Neural progenitor cell (in vitro differentiated cells): ENCODE data around the gene SNAI1. TPM values are rescaled to one million over a fixed set of nuclear protein-coding genes. Genes with fewer than 3 reads are reported as not detected.

Experiments used
- DNase-seq: peaks from one replicate; pipeline ENCODE4 v3.0.0-alpha.2; 2016; ENCODE audit warnings: low spot score
- H2AFZ ChIP-seq: fragments of 200-600 bp; sonication (generic); replicated peaks from 2 replicates; pipeline ENCODE4 v1.6.1; 2016; ENCODE audit warnings: antibody characterized with exemption
- H3F3A ChIP-seq: fragments of 200-600 bp; sonication (generic); 2 replicates; pipeline ENCODE4 v1.6.1; 2016; ENCODE audit warnings: antibody characterized with exemption, low read depth
- H3K27ac ChIP-seq: fragments of 200-600 bp; sonication (generic); 2 replicates; pipeline ENCODE4 v1.5.1; 2016; ENCODE audit warnings: mild to moderate bottlenecking
- H3K27me3 ChIP-seq: fragments of 200-600 bp; sonication (generic); 2 replicates; pipeline ENCODE4 v1.6.1; 2016; ENCODE audit warnings: mild to moderate bottlenecking, moderate library complexity
- H3K36me3 ChIP-seq: fragments of 200-600 bp; sonication (generic); 2 replicates; pipeline ENCODE4 v1.5.1; 2016
- H3K4me1 ChIP-seq: fragments of 200-600 bp; sonication (generic); 2 replicates; pipeline ENCODE4 v1.6.1; 2016; ENCODE audit warnings: mixed run types
- H3K4me2 ChIP-seq: fragments of 200-600 bp; sonication (generic); 2 replicates; pipeline ENCODE4 v1.6.1; 2016
- H3K4me3 ChIP-seq: fragments of 200-600 bp; sonication (generic); 2 replicates; pipeline ENCODE4 v1.5.1; 2016
- H3K79me2 ChIP-seq: fragments of 200-600 bp; sonication (generic); 2 replicates; pipeline ENCODE4 v1.6.1; 2016; ENCODE audit warnings: low read depth
- H3K9ac ChIP-seq: fragments of 200-600 bp; sonication (generic); 2 replicates; pipeline ENCODE4 v1.6.1; 2016
- H3K9me3 ChIP-seq: fragments of 200-600 bp; sonication (generic); 2 replicates; pipeline ENCODE4 v1.5.1; 2016; ENCODE audit warnings: low read depth
- H4K20me1 ChIP-seq: fragments of 200-600 bp; sonication (generic); 2 replicates; pipeline ENCODE4 v1.6.1; 2016; ENCODE audit warnings: low read depth
- H3K27ac Mint-ChIP-seq: 3 replicates; pipeline ENCODE4 v1.8.0; 2021; ENCODE audit warnings: mixed read lengths
- H3K27me3 Mint-ChIP-seq: 2 replicates; pipeline ENCODE4 v1.8.0; 2022; ENCODE audit warnings: low read depth, mild to moderate bottlenecking, inconsistent platforms, moderate library complexity, mixed read lengths; ENCODE audit not compliant: insufficient read depth
- H3K36me3 Mint-ChIP-seq: 3 replicates; pipeline ENCODE4 v1.8.0; 2021; ENCODE audit warnings: mixed read lengths
- H3K4me1 Mint-ChIP-seq: 3 replicates; pipeline ENCODE4 v1.8.0; 2021; ENCODE audit warnings: mixed read lengths
- H3K4me3 Mint-ChIP-seq: 3 replicates; pipeline ENCODE4 v1.8.0; 2021; ENCODE audit warnings: mild to moderate bottlenecking, moderate library complexity, mixed read lengths
- H3K9me3 Mint-ChIP-seq: 3 replicates; pipeline ENCODE4 v1.8.0; 2020; ENCODE audit warnings: mixed read lengths
- CTCF ChIP-seq: fragments of 200-600 bp; sonication (generic); IDR thresholded peaks from 2 replicates; pipeline ENCODE4 v1.5.1; 2017; ENCODE audit warnings: antibody characterized with exemption, mild to moderate bottlenecking
- EZH2 ChIP-seq: fragments of 200-600 bp; sonication (generic); IDR thresholded peaks from 2 replicates; pipeline ENCODE4 v1.6.1; 2017; ENCODE audit warnings: antibody characterized with exemption, mild to moderate bottlenecking, moderate library complexity
- EZH2phosphoT487 ChIP-seq: fragments of 200-600 bp; sonication (generic); IDR thresholded peaks from 2 replicates; pipeline ENCODE4 v1.6.1; 2017; ENCODE audit warnings: antibody characterized with exemption
- total RNA-seq: library from RNA; depleted of rRNA; stranded (reverse); fragments of >200 nt; gene quantifications from 2 replicates; pipeline ENCODE4 v1.2.3, GENCODE V29; 2015; ENCODE audit warnings: low replicate concordance

SNAI1 gene
- total RNA-seq, 1 donor from 2014 or later, result 1.1 TPM

- Histone ChIP-seq H3K9me3 (no peaks in the 10 kb centered on the region), H3K4me2 (no peak overlapping the region), H3K4me1 (no peaks in the 10 kb centered on the region), H3K36me3 (no peaks in the 10 kb centered on the region), H3K9ac (no peak overlapping the region), H2AFZ (no peak overlapping the region), H3K27ac (no peak overlapping the region), H3K4me3 (no peak overlapping the region), H4K20me1 (no peaks in the 10 kb centered on the region), H3K79me2 (no peaks in the 10 kb centered on the region), H3F3A (no peaks in the 10 kb centered on the region), H3K27me3 (no peaks in the 10 kb centered on the region)
- Mint-ChIP-seq H3K4me3 (no peak overlapping the region), H3K4me1 (peaks cover 11% of the 10 kb centered on the region), H3K27me3 (peaks cover 4% of the 10 kb centered on the region), H3K9me3 (peaks cover 3% of the 10 kb centered on the region), H3K27ac (no peak overlapping the region), H3K36me3 (no peaks in the 10 kb centered on the region)
- TF ChIP-seq EZH2phosphoT487 (no peak), EZH2 (no peak), CTCF (no peak)
- DNase-seq, result no peak
Measured at GRCh38 chr20:50001784-50002311, 19.1 kb downstream of the SNAI1 start.

GRCh38 chr20:50003253-50003656 is 20.5 kb downstream of the SNAI1 start:
- peaks cover 16% of the 10 kb centered on the region for H3K4me1 Mint-ChIP-seq
- Histone ChIP-seq H3K9me3 (no peaks in the 10 kb centered on the region), H3K4me1 (no peaks in the 10 kb centered on the region), H3F3A (peaks cover 5% of the 10 kb centered on the region), H3K4me2 (no peak overlapping the region), H2AFZ (no peak overlapping the region), H3K27me3 (no peaks in the 10 kb centered on the region), H3K79me2 (no peaks in the 10 kb centered on the region), H3K9ac (no peak overlapping the region), H3K27ac (no peak overlapping the region), H4K20me1 (no peaks in the 10 kb centered on the region), H3K4me3 (no peak overlapping the region), H3K36me3 (no peaks in the 10 kb centered on the region)
- no peak overlapping the region for H3K4me3 Mint-ChIP-seq
- H3K36me3 Mint-ChIP-seq, result no peaks in the 10 kb centered on the region
- H3K27me3 Mint-ChIP-seq, result peaks cover 4% of the 10 kb centered on the region
- peaks cover 3% of the 10 kb centered on the region for H3K9me3 Mint-ChIP-seq
- TF ChIP-seq EZH2 (no peak), CTCF (no peak), EZH2phosphoT487 (no peak)
- no peak overlapping the region for H3K27ac Mint-ChIP-seq
- no peak for DNase-seq

GRCh38 chr20:50004229-50004628 is 21.4 kb downstream of the SNAI1 start:
- H3K79me2 ChIP-seq, result no peaks in the 10 kb centered on the region
- H4K20me1 ChIP-seq, result no peaks in the 10 kb centered on the region
- H3K36me3 ChIP-seq, result no peaks in the 10 kb centered on the region
- no peak overlapping the region for H3K4me2 ChIP-seq
- H3K4me3 Mint-ChIP-seq, result no peak overlapping the region
- peaks cover 4% of the 10 kb centered on the region for H3K27me3 Mint-ChIP-seq
- no peak overlapping the region for H3K27ac Mint-ChIP-seq
- H3K36me3 Mint-ChIP-seq, result no peaks in the 10 kb centered on the region
- peaks cover 17% of the 10 kb centered on the region for H3K4me1 Mint-ChIP-seq
- no peak overlapping the region for H3K4me3 ChIP-seq
- H3K4me1 ChIP-seq, result no peaks in the 10 kb centered on the region
- peaks cover 3% of the 10 kb centered on the region for H3K9me3 Mint-ChIP-seq
- H3K27me3 ChIP-seq, result peaks cover 4% of the 10 kb centered on the region
- no peaks in the 10 kb centered on the region for H3K9me3 ChIP-seq
- no peak overlapping the region for H2AFZ ChIP-seq
- TF ChIP-seq EZH2 (no peak), EZH2phosphoT487 (no peak), CTCF (no peak)
- no peak for DNase-seq
- no peak overlapping the region for H3K9ac ChIP-seq
- H3K27ac ChIP-seq, result no peak overlapping the region
- H3F3A ChIP-seq, result peaks cover 8% of the 10 kb centered on the region
